ENCODE data around the gene LEF1.

The LEF1 gene

DNA sequence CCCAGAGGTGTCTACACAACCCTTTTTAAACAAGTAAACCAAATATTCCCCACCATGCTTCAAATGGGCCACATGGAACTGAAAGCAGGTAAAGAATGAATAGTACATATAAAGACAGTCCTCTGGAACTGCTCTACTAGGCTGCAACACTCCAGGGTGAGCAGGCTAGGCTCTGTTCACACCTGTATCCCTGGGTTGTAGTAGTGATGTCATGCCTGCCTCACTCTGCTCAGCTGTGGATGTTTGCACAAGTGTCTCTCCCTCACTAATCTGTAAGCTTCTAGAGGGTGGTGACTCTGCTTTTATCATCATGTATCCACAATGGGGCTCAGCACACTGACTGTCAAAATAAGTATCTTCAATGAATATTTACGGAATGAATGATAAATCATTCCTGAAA is 20.4 kb downstream of the LEF1 start:
- DNase-seq (ENCODE audit: low read depth): no peak

DNA sequence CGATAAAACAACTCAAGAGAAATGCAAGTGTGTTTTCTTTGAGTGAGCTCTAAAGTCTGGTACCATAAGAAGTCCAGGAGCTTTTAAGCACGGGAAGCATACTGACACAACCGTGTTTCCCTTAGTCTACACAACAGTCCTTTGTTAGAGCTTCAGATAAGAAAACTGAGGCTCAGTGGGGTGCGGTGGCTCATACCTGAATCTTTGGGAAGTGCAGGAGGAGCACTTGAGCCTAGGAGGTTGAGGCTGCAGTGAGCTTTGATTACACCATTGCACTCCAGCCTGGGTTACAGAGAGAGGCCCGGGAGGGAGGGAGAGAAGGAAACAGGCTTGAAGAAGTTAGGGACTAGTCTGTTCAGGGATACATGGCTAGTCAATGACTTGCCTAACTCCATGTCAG is 21.9 kb downstream of the LEF1 start:
- no peak for DNase-seq (ENCODE audit: low read depth)

DNA sequence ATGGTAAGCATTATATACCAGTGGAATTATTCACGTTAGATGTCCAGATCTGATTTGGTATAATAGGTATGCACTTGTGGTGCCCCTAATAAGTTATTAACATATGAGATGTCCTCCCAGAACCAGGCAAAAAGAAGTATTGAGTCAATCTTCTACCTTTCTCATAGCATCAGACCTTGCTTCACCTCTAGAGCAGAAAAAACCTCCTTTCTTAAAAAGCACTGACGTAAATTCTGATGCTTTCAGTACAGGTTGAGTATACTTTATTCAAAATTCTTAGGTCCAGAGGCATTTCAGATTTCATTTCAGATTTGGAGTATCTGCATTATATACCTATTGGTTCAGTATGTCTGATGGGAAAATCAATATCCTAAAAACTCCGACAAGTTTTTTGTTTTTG is 22.4 kb downstream of the LEF1 start:
- no peak for DNase-seq (ENCODE audit: low read depth)

DNA sequence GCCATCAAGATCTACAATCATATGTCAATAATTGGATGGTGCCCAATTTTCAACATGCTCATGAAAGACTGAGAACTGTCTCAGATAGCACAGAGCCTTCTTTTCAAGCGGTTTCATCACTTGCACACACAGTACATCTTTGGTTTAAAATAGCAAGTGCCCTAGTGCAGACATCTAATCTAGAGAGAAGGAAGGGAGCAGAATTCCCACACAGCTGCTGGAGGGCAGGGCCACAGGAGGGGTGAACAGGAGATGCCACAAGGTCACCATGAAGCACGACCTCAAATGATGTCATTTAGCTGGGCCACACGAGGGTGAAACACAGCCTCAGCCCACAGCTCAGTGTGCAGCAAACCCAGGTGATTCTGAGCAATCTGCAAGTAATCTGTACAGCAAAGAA is 24.3 kb downstream of the LEF1 start:
- no peak for DNase-seq (ENCODE audit: low read depth)

DNA sequence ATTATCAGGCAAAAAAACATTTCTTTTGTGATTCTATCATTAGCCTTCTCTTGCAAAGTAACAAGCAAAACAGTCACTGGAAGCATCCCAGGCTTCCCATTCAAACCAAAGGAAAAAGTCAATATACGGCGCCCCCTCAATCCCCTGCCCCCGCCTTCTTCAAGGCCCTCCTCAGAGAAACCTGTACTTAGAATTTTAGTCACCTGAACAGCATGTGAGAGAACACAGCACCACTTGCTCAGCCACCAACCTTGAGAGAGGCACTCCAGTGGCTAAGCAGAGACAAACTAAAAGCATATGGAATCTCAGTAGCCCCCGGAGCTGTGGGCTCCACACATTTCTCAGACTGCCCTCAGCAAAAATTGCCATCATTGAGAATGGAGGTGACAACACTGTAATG is 25.2 kb downstream of the LEF1 start:
- DNase-seq (ENCODE audit: low read depth): no peak

DNA sequence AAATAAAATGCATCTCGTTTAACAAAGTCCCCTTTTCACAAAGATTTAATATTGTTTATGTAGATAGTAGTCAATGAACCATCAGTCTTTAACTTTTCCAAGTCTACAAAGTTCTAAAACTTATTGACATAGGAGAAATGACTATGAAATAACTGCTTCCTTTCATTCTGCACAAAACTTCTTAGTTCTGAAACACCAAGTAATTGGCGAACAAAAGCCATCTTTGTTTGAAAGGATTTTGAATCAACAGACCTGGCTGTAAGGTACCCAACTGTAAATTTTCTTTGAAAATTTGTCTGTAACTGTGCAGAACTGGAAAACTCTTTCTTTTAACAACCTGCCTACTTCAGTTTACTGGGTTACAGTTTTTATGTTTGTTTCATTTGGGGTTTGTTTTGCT is 25.9 kb downstream of the LEF1 start:
- DNase-seq (ENCODE audit: low read depth): no peak

DNA sequence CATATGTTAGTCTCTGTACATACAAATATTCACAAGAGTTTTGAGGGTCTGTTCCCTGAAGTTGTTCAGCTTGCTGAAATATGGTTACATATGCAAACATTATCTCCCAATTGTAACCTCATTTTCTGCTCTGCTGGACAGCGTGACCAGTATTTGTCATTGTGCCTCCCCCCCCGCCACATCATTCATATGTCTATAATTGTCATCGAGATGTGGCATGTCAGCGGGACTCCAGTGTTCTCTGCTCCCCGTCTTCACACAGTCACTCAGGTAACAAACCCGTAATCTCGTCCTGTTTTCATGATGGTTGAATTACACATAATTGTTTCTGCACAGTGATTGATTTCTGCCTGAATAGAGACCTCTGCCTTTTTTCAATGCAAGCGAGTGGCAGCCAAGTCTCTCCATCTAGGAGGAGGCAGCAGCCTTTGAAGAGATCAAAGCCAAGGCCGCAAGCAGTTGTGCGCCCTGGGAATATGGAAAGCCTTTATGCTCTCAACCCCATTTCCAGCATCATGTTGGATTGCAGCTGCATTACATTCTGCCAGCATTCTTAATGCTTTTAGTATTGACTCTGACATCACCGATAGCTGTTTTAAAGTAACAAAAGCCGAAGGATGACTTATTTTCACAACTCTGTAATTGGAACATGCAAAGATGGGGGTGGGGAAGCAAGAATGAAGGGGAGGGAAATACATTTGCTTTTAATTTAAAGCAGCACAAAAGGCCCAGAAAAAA is 27.4 kb downstream of the LEF1 start:
- DNase-seq (ENCODE audit: low read depth): no peak

DNA sequence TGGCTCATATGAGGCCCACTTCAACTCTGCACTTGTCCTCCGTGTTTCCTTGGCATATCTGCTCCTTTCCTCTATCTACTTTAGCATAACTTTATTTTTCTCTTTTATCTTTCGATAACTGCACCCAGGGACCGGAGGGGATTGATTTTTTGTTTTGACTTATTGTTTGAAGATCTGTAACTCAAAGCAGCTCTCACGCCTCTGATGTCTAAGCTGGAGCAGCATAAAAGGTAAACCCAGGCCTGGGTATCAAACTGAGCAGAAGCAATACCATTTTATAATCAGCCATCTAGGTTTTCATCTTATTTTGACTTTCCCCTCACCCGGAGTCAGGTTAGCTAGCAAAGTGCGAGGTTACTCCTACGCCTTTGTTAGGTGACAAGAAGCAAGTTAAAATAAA is 28.4 kb downstream of the LEF1 start:
- no peak for DNase-seq (ENCODE audit: low read depth)

DNA sequence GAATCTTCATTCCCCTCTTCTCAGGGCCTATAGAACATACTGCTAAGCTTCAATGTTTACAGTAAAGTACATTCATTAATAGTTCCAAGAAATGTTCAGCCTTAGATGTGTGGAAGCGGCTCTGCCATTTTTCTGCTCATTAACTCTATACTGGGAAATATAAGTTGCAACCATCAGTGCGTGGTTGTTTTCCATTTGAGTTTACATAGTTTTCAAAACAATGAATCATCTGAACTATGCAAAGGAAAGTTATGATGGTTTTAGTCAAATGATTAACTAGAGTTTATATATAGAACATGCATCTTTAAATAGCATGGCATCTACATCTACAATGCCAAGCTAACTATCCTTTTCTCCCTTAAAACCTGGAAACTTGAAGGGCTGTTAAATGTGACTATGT is 29.6 kb downstream of the LEF1 start:
- no peak for DNase-seq (ENCODE audit: low read depth)

DNA sequence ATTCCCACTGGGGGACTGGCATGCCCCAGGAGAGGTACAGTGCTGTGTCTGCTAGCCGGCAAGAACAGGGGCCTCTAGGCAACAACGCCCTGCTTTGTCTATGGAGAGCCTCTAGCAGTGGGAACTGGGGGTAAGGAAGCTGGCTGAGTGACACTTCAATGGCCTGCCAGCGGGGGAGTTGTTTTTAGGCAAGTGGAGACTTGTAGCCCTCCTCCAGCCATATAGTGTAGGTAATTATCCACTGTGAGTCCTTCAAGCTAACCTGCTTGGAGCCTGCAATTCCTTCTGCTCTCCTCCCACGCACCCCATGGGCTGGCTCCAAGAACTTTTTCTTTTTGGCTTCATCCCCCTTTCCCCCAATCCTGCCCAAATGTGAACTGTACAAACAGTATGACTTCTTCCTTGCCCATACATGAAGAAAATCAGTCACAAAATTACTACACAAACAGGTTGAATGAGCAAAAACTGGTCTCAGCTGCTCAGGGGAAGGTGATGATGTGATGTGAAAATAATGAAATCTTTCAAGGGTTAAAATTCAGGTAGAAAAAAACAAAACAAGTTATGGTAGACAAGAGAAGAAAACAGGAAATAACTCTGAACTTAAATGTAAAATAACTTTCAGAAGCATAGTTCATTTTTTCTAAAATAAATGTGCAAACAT is 33.1 kb downstream of the LEF1 start:
- DNase-seq (ENCODE audit: low read depth): no peak

DNA sequence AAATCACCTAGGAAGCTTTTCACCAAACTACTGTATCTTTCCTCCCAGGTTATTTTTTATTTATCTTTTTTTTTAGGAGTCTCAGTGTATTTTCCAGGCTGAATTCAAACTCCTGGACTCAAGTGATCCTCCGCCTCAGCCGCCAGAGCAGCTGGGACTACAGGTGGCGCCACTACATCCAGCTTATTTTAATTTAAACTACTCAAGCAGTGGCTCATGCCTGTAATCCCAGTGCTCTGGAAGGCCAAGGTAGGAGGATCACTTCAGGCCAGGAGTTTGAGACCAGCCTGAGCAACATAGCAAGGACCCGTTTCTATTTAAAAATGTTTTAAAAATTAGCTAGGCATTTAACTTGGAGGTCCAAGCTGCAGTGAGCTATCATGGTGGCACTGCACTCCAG is 37.8 kb downstream of the LEF1 start:
- DNase-seq (ENCODE audit: low read depth): no peak

DNA sequence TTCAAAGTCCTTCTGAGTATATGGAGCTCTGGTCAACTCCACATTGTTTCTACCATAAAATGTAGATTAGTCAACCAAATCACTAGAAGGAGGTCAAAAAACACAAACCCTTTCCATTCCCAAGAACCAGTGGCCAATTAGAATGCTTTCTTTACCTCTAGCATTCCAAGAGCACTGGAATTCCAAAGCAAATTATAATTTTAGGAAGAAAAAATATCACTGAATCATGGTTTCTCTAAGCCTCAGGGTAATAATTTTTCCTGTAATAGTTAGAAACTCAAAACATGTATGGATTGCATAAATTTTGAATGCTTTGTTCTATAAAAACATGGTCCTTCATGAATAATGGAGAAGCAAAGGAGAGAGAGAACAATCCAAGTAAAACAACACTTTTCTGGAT is 39.5 kb downstream of the LEF1 start:
- DNase-seq (ENCODE audit: low read depth): no peak

DNA sequence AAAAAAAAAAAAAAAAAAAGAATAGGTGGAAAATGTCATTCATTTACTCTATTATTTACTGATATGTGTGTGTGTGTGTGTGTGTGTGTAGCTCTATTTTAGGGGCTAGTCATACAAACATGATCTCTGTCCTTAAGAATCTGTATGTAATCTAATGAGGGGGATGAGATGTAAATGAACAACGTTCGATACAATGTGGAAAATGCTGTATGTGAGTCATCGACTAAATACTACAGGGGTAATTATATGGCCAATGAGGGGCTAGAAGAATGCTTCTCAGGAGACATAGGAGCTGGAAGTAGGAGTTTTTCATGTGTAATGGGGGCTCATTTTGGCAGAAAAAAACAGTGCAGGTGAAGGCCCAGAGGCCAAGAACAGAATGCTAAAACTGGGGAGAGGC is 41.9 kb downstream of the LEF1 start:
- DNase-seq (ENCODE audit: low read depth): no peak

DNA sequence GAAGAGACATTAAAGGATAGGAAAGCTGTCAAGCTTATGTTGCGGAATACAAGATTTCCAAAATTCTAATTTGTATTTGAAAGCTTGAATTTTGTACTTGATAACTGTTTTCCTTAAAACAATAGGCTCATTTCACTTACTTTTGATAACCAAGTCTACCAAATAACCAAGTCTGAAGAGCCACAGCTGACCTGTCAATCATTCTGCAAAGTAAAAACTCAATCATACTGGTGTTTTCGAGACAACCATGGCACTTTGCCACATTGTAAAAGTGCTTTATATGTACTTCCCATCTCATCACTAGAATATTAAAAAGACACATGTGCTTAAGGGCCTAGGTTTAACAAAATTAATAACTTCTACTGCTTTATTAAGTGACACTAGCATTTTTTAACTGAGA is 47.9 kb downstream of the LEF1 start:
- DNase-seq (ENCODE audit: low read depth): no peak

DNA sequence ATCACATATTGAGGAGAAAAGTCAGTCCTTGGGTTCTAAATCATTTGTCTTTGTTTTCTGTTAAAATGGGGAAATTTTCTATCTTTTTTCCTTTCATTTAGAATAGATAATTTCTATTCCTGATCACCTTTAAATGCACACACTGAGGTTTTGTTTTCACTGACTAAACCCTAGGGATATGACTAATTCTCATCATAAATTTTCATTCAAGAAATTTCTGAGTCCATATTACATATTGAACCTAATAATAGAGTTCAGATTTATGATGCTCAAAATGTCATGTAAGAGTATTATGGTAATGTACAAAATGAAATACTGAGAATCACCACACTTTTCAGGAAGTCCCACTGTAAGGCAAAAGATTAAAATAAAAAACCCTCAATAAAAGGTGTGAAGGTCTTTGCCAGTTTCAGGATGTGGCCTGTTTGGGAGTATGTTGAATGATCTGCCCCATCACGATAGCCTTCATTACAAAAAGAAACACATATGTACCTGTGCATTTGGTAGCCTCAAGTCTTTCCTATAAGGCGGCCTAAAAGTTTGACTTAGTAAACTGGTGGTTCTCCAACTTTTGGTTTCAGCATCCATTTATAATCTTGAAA is 49.4 kb downstream of the LEF1 start:
- no peak for DNase-seq (ENCODE audit: low read depth)

DNA sequence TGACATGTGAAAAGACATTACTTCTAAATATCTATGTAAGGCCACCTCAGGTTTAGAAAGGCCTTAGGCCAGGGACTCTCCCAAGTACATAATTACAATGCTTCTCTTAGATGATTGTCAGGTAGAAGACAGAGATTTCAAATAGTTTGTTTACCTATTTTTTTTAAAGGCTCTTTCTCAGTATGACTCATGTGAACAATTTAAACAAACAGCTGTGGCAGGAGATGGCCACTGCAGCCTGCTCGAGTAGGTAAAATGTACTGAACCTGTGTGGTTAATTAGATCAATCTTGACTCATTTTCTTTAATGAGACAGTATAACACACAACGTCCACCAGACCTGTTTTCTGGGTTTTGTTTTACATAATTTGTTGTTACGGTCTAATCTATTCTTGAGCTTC is 50.2 kb downstream of the LEF1 start:
- DNase-seq (ENCODE audit: low read depth): no peak

DNA sequence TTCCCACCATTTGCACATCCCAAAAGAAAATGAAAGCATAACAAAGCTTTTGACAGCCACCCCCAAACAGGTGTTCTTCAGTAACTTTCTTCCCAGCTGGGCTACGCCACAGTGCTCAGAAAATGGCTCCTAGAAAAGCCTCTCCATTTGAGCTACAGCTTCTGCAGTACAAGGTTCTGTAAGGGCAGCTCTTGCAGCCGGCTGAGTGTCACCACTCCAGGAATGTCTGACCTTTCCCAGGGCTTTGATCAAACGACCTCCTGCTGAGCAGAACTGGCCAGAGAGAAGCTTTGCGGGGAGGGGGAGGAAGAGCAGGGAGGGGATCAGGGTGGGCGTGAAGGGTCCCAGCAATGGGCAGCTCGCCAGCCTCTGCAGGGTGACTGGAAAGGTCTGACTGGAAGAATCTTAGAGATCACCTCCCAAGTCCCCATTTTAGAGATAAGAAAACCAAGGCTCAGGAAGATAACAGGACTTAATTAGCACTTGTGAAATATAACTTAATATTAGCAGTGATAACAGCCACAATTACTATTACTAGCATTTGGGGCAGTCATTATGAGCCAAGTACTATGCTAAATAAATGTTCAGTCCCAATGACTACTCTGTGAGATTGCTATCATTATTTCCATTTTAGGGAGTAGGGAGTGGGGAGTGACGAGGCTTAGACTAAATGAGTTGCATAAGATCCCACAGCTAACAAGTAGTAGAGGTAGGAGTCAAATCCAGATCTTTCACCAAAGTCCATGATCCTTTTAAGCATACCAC is 51.1 kb downstream of the LEF1 start:
- no peak for DNase-seq (ENCODE audit: low read depth)

DNA sequence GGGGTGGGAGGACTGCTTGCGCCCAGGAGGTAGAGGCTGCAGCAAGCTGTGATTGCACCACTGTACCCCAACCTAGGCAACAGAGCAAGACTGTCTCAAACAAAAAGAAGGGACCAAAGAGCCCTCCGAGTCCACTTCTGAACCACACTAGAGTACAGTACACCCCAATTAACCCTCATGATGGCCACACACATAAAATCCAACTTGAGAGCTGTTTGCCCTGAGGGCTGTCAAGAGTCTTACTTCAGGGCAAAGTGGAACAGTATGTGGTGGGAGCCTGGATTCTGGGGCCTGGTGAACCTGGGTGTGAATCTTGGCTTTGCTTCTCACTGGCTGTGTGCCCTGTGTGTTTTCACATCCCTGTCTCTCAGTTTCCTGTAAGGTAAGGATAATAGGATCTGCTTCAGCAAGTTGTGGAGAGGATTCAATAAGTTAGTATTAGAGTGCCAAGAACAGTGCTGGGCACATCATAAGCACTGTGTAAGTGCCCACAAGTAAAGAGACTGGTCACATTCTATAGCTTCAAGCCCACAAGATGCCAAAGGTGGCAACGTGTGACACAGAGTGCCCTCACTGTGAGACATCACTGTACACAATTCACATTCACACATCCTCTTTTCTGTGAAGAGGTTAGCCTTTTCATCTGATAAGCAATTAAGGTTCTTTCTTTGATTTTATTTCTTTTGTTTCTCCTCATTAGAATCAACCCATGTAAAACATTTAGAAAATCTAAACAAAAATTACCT is 52.1 kb downstream of the LEF1 start:
- no peak for DNase-seq (ENCODE audit: low read depth)

DNA sequence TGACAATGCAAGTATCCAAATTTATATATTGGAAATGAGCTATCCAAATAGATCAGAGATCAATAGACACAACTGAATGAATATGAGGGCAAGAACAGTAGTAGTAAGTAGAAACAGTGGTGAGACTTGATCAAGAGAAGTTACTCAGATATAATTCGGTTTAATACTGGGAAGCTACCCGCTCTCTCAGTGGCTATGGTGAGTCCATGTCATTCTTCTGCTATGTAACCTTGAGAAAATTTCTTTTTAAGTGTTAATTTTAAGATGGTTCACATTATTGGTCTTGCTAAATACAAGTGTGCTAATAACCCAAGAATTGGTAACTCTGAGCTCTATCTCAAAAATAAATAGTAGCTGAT is 53.6 kb downstream of the LEF1 start:
- no peak for DNase-seq (ENCODE audit: low read depth)

DNA sequence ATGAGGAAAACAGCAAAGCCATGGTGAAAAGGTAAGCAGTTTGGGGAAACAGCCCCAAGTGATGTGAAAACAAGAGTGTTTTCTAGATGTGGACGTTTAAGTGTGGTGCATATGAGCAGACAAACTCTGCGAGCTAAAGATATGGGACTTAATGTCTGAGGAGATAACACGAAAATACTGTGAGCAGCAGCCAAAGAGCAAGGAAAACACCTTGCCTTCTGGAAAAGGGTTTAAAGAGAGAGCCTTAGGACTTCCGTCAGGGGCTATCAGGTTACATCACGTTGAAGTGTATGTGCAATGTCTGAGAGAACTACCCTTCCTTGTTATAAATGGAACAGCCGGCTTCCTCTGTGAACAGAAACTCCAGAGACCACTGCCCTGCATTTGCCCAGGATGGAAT is 54.2 kb downstream of the LEF1 start:
- DNase-seq (ENCODE audit: low read depth): no peak

DNA sequence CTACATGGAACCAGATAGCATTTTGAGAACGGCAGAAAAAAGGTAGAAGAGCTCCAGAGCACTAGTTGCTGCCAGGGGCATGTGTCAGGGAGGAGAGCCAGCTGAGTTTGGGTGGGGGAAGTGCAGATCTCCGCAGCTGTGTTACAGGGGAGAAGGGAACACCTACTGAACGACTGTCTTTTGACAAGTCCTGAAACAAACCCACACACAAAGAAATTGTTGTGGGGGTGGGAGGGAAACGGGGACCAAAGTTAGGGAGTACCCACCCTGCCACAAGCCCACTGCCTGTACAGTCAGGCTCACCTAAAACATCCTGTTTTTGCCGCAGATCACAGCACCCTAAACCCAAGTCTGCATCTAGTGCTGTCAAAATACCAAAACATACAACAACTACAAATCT is 55.5 kb downstream of the LEF1 start:
- no peak for DNase-seq (ENCODE audit: low read depth)

DNA sequence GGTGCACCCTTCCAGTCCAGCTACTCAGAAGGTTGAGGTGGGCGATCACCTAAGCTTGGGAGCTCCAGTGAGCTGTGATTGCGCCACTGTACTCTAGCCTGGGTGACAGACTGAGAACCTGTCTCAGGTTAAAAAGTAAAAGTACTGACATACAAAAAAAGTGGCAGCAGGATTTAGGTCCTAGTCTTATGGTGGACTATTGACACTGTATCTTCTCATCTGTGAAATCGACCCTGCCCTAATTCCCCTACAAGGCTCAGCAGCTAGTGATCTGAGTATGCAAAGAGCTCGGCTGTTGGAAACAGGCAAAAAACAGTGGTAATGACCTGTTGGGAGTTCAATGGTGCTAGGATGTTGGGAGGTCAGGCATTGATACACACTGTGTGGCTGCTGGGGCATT is 57.0 kb downstream of the LEF1 start:
- no peak for DNase-seq (ENCODE audit: low read depth)
